OCI-LY3 (cell line): ENCODE data around the gene RNF220.

ENCODE experiments used
- H2AFZ ChIP-seq: fragments of 200-600, 300-600 bp; shearing (Covaris generic); 2 replicates; pipeline ENCODE4 v1.6.0; 2014; ENCODE audit warnings: antibody characterized with exemption, low read depth, low read length
- H3K27ac ChIP-seq: fragments of 200-600, 300-600 bp; sonication (generic); 2 replicates; pipeline ENCODE4 v1.5.1; 2014; ENCODE audit warnings: mild to moderate bottlenecking, low read length, moderate library complexity, mixed read lengths
- H3K27me3 ChIP-seq: fragments of 200-600, 300-600 bp; sonication (generic); 2 replicates; pipeline ENCODE4 v1.6.1; 2014; ENCODE audit warnings: low read depth, low read length, mixed read lengths
- H3K36me3 ChIP-seq: fragments of 200-600, 300-600 bp; sonication (generic); replicated peaks from 2 replicates; pipeline ENCODE3; 2014; ENCODE audit warnings: low read depth, low read length, mixed read lengths
- H3K4me1 ChIP-seq: fragments of 300-600, 200-600 bp; sonication (generic); 2 replicates; pipeline ENCODE4 v1.6.1; 2014; ENCODE audit warnings: low read length, mixed read lengths
- H3K4me2 ChIP-seq: fragments of 200-600, 300-600 bp; sonication (generic); 2 replicates; pipeline ENCODE4 v1.6.1; 2014; ENCODE audit warnings: low read length, mixed read lengths
- H3K4me3 ChIP-seq: fragments of 300-600, 200-600 bp; sonication (generic); 2 replicates; pipeline ENCODE4 v1.5.1; 2014; ENCODE audit warnings: antibody characterized with exemption, mild to moderate bottlenecking, low read length, moderate library complexity
- H3K79me2 ChIP-seq: fragments of 300-600, 200-600 bp; shearing (Covaris generic); 2 replicates; pipeline ENCODE4 v1.6.1; 2014; ENCODE audit warnings: mild to moderate bottlenecking, low read length, mixed read lengths
- H3K9ac ChIP-seq: fragments of 300-600, 200-600 bp; shearing (Covaris generic); 2 replicates; pipeline ENCODE4 v1.6.0; 2014; ENCODE audit warnings: mild to moderate bottlenecking, low read length, moderate library complexity
- H3K9me3 ChIP-seq: fragments of 200-600, 300-600 bp; shearing (Covaris generic); 2 replicates; pipeline ENCODE4 v1.6.1; 2014; ENCODE audit warnings: low read length, mixed read lengths; ENCODE audit not compliant: insufficient read depth
- H4K20me1 ChIP-seq: fragments of 200-600, 300-600 bp; sonication (generic); 2 replicates; pipeline ENCODE4 v1.6.1; 2016; ENCODE audit warnings: low read length, mixed read lengths; ENCODE audit not compliant: insufficient read depth
- CTCF ChIP-seq: fragments of 200-600, 300-600 bp; sonication (generic); IDR thresholded peaks from 2 replicates; pipeline ENCODE4 v1.5.1; 2014; ENCODE audit warnings: antibody characterized with exemption, low read length, low read depth
- EZH2phosphoT487 ChIP-seq: fragments of 200-600 bp; shearing (Covaris generic); IDR thresholded peaks from 2 replicates; pipeline ENCODE4 v1.6.1; 2018; ENCODE audit warnings: antibody characterized with exemption, mixed run types, low read depth

The RNF220 gene

GRCh38 chr1:44388551-44388950 lies 16.5 kb upstream of the RNF220 start:
- Histone ChIP-seq H3K9ac (no peak overlapping the region), H4K20me1 (no peaks in the 10 kb centered on the region), H3K27me3 (peaks cover 8% of the 10 kb centered on the region; the same call in 1 of the 2 replicates), H3K79me2 (no peaks in the 10 kb centered on the region), H2AFZ (no peak overlapping the region), H3K27ac (no peak overlapping the region), H3K4me1 (peaks cover 9% of the 10 kb centered on the region), H3K36me3 (no peaks in the 10 kb centered on the region), H3K9me3 (no peaks in the 10 kb centered on the region), H3K4me2 (no peak overlapping the region), H3K4me3 (no peak overlapping the region)
- TF ChIP-seq CTCF: no peak
- no peak for TF ChIP-seq EZH2phosphoT487

DNA sequence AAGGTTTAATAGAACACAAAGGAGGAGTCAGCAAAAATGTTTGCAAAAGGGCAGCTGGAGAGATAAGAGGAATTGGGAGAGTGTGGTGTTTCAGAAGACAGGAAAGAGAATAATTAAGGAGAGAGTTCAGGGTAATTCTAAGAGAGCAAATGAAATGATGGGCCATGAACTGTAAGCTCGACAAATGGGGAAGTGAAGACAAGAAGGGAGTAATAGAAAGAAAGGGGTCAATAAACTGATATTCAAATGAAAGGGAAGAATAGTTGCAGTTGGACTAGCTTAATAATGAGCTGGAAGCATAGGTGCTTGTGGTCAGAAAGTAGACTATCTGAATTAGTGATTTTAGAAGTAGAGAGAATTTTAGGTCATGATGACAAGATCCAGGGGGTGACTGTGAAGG lies 15.6 kb upstream of the RNF220 start:
- TF ChIP-seq EZH2phosphoT487 (no peak), CTCF (no peak)
- Histone ChIP-seq H3K9ac (no peak overlapping the region), H3K27ac (no peak overlapping the region), H3K9me3 (no peaks in the 10 kb centered on the region), H3K4me3 (no peak overlapping the region), H3K36me3 (no peaks in the 10 kb centered on the region), H3K4me2 (no peak overlapping the region), H4K20me1 (no peaks in the 10 kb centered on the region), H3K27me3 (peaks cover 8% of the 10 kb centered on the region; the same call in 1 of the 2 replicates), H3K4me1 (peaks cover 9% of the 10 kb centered on the region), H2AFZ (no peak overlapping the region), H3K79me2 (no peaks in the 10 kb centered on the region)

GRCh38 chr1:44390277-44390676 lies 14.8 kb upstream of the RNF220 start:
- H3K27ac ChIP-seq: no peak overlapping the region
- no peak overlapping the region for H3K4me2 ChIP-seq
- TF ChIP-seq EZH2phosphoT487 (no peak), CTCF (no peak)

GRCh38 chr1:44401256-44402228 lies 3.5 kb upstream of the RNF220 start:
- no peaks in the 10 kb centered on the region for H3K79me2 ChIP-seq
- H3K4me3 ChIP-seq: no peak overlapping the region
- no peak overlapping the region for H3K4me2 ChIP-seq
- H2AFZ ChIP-seq: no peak overlapping the region
- no peak overlapping the region for H3K9ac ChIP-seq
- H3K27ac ChIP-seq: no peak overlapping the region
- H4K20me1 ChIP-seq: no peaks in the 10 kb centered on the region
- H3K4me1 ChIP-seq: no peaks in the 10 kb centered on the region
- TF ChIP-seq EZH2phosphoT487: no peak
- TF ChIP-seq CTCF: no peak
- H3K36me3 ChIP-seq: no peaks in the 10 kb centered on the region
- H3K27me3 ChIP-seq: peaks cover 22% of the 10 kb centered on the region
- no peaks in the 10 kb centered on the region for H3K9me3 ChIP-seq

More at GRCh38 chr1:44390277-44390676, 14.8 kb upstream of the RNF220 start:
- Histone ChIP-seq H3K27me3 (peaks cover 8% of the 10 kb centered on the region; the same call in 1 of the 2 replicates), H4K20me1 (no peaks in the 10 kb centered on the region), H3K9ac (no peak overlapping the region), H3K4me1 (peaks cover 9% of the 10 kb centered on the region), H3K9me3 (no peaks in the 10 kb centered on the region), H3K36me3 (no peaks in the 10 kb centered on the region), H3K79me2 (no peaks in the 10 kb centered on the region), H3K4me3 (no peak overlapping the region), H2AFZ (no peak overlapping the region)
